Muscle layer of duodenum (tissue), 2 donors: ENCODE results near the gene MBNL2.

Experiments used
- H3K27ac ChIP-seq: one replicate; pipeline ENCODE4 v1.7.0; 2013; ENCODE audit warnings: mild to moderate bottlenecking, low read length
- H3K27me3 ChIP-seq: one replicate; pipeline ENCODE4 v1.7.0; 2013; ENCODE audit warnings: low read depth, mild to moderate bottlenecking, control low read depth, low read length
- H3K36me3 ChIP-seq, 2 donors: one replicate each; pipeline ENCODE4 v1.7.0; 2013; ENCODE audit warnings: low read length in 2 of 2, control low read depth in 1 of 2, mild to moderate bottlenecking in 1 of 2; ENCODE audit not compliant: insufficient read depth in 2 of 2, control insufficient read depth in 1 of 2
- H3K4me1 ChIP-seq, 2 donors: one replicate each; pipeline ENCODE4 v1.7.0; 2013; ENCODE audit warnings: low read length in 2 of 2, mild to moderate bottlenecking in 2 of 2, control low read depth in 1 of 2, moderate library complexity in 1 of 2; ENCODE audit not compliant: insufficient read depth in 2 of 2, control insufficient read depth in 1 of 2
- H3K4me3 ChIP-seq, 2 donors: one replicate each; pipeline ENCODE4 v1.7.0; 2013; ENCODE audit warnings: low read length in 2 of 2, low read depth in 1 of 2, mild to moderate bottlenecking in 1 of 2
- H3K9me3 ChIP-seq, 2 donors: one replicate each; pipeline ENCODE4 v1.7.0; 2013; ENCODE audit warnings: low read length in 2 of 2, control low read depth in 1 of 2, mild to moderate bottlenecking in 1 of 2; ENCODE audit not compliant: control insufficient read depth in 1 of 2
- donor health status: healthy.

The MBNL2 gene

GRCh38 chr13:97221989-97222700, at the start of gene MBNL2:
TSS of gene MBNL2 (plus strand) at chr13:97222333. CDS start at chr13:97276236, 53,903 bp downstream.
- H3K27ac ChIP-seq, result peak within 1 kb of the TSS; percentile 98
- peaks cover 0 to 6% of the 10 kb centered on the region in 2 donors for H3K36me3 ChIP-seq
- no peaks in the 10 kb centered on the region for H3K9me3 ChIP-seq
- peak within 1 kb of the TSS; percentile 68 to 88 for H3K4me3 ChIP-seq
- H3K4me1 ChIP-seq, result peaks cover 14 to 19% of the 10 kb centered on the region in 2 donors
- H3K27me3 ChIP-seq, result no peaks in the 10 kb centered on the region

- Histone ChIP-seq H3K27ac (no peak overlapping the region), H3K4me3 (no peak overlapping the region), H3K36me3 (no peaks in the 10 kb centered on the region), H3K9me3 (no peaks in the 10 kb centered on the region), H3K4me1 (no peaks in the 10 kb centered on the region), H3K27me3 (no peaks in the 10 kb centered on the region)
Measured at GRCh38 chr13:97174638-97175037, 47.5 kb upstream of the MBNL2 start.

- H3K27ac ChIP-seq, result no peak overlapping the region
- H3K36me3 ChIP-seq, result no peaks in the 10 kb centered on the region
- H3K4me3 ChIP-seq, result no peak overlapping the region
- H3K4me1 ChIP-seq, result no peaks in the 10 kb centered on the region
- no peaks in the 10 kb centered on the region for H3K27me3 ChIP-seq
- H3K9me3 ChIP-seq, result no peaks in the 10 kb centered on the region
Measured at GRCh38 chr13:97175041-97175440, 47.1 kb upstream of the MBNL2 start.

- Histone ChIP-seq H3K27me3 (no peaks in the 10 kb centered on the region), H3K27ac (no peak overlapping the region), H3K9me3 (no peaks in the 10 kb centered on the region), H3K36me3 (no peaks in the 10 kb centered on the region), H3K4me1 (no peaks in the 10 kb centered on the region), H3K4me3 (no peak overlapping the region)
Measured at GRCh38 chr13:97179501-97179900, 42.6 kb upstream of the MBNL2 start.

- no peaks in the 10 kb centered on the region for H3K4me1 ChIP-seq
- H3K9me3 ChIP-seq, result no peaks in the 10 kb centered on the region
- no peaks in the 10 kb centered on the region for H3K36me3 ChIP-seq
- no peak overlapping the region for H3K27ac ChIP-seq
- no peaks in the 10 kb centered on the region for H3K27me3 ChIP-seq
- H3K4me3 ChIP-seq, result no peak overlapping the region
Measured at GRCh38 chr13:97182111-97182890, 39.8 kb upstream of the MBNL2 start.

GRCh38 chr13:97185291-97185690, 36.8 kb upstream of the MBNL2 start:
- Histone ChIP-seq H3K9me3 (no peaks in the 10 kb centered on the region), H3K36me3 (no peaks in the 10 kb centered on the region), H3K27me3 (no peaks in the 10 kb centered on the region), H3K4me1 (no peaks in the 10 kb centered on the region), H3K27ac (no peak overlapping the region), H3K4me3 (no peak overlapping the region)

GRCh38 chr13:97185751-97186150, 36.4 kb upstream of the MBNL2 start:
- no peaks in the 10 kb centered on the region for H3K36me3 ChIP-seq
- H3K27ac ChIP-seq, result no peak overlapping the region
- H3K27me3 ChIP-seq, result no peaks in the 10 kb centered on the region
- H3K4me1 ChIP-seq, result no peaks in the 10 kb centered on the region
- no peak overlapping the region for H3K4me3 ChIP-seq
- no peaks in the 10 kb centered on the region for H3K9me3 ChIP-seq

- no peak overlapping the region for H3K4me3 ChIP-seq
- H3K27me3 ChIP-seq, result no peaks in the 10 kb centered on the region
- no peaks in the 10 kb centered on the region for H3K9me3 ChIP-seq
Measured at GRCh38 chr13:97188207-97188606, 33.9 kb upstream of the MBNL2 start.

GRCh38 chr13:97189928-97190327, 32.2 kb upstream of the MBNL2 start:
- H3K4me3 ChIP-seq, result no peak overlapping the region

More at GRCh38 chr13:97188207-97188606, 33.9 kb upstream of the MBNL2 start:
- H3K36me3 ChIP-seq, result no peaks in the 10 kb centered on the region
- H3K4me1 ChIP-seq, result no peaks in the 10 kb centered on the region
- H3K27ac ChIP-seq, result no peak overlapping the region

GRCh38 chr13:97191142-97191541, 31.0 kb upstream of the MBNL2 start:
- H3K4me3 ChIP-seq, result no peak overlapping the region
- no peaks in the 10 kb centered on the region for H3K36me3 ChIP-seq
- no peaks in the 10 kb centered on the region for H3K4me1 ChIP-seq
- H3K27ac ChIP-seq, result no peak overlapping the region
- no peaks in the 10 kb centered on the region for H3K27me3 ChIP-seq
- no peaks in the 10 kb centered on the region for H3K9me3 ChIP-seq

More at GRCh38 chr13:97189928-97190327, 32.2 kb upstream of the MBNL2 start:
- Histone ChIP-seq H3K9me3 (no peaks in the 10 kb centered on the region), H3K36me3 (no peaks in the 10 kb centered on the region), H3K4me1 (no peaks in the 10 kb centered on the region), H3K27ac (no peak overlapping the region), H3K27me3 (no peaks in the 10 kb centered on the region)

GRCh38 chr13:97191615-97192014, 30.5 kb upstream of the MBNL2 start:
- no peaks in the 10 kb centered on the region for H3K27me3 ChIP-seq
- no peaks in the 10 kb centered on the region for H3K4me1 ChIP-seq
- no peak overlapping the region for H3K4me3 ChIP-seq
- H3K27ac ChIP-seq, result no peak overlapping the region
- no peaks in the 10 kb centered on the region for H3K36me3 ChIP-seq
- H3K9me3 ChIP-seq, result no peaks in the 10 kb centered on the region
